Occipital lobe (tissue), 2 donors: ENCODE results near the gene VSIG10. TPM values are rescaled to one million over a fixed set of nuclear protein-coding genes. Genes with fewer than 3 reads are reported as not detected.
A peak's percentile ranks its signal among the peaks of the same experiment; 100 is the strongest.

Experiments
- DNase-seq: peaks from one replicate; lab custom pipeline; 2025; lab: John Stamatoyannopoulos, UW
- total RNA-seq: library from RNA; depleted of rRNA; stranded (reverse); fragments of >200 nt; gene quantifications from one replicate; pipeline ENCODE4 v1.2.3, GENCODE V29; 2014

Gene VSIG10
- total RNA-seq, 1 donor from 2014 or later, result 15.4 TPM

DNA sequence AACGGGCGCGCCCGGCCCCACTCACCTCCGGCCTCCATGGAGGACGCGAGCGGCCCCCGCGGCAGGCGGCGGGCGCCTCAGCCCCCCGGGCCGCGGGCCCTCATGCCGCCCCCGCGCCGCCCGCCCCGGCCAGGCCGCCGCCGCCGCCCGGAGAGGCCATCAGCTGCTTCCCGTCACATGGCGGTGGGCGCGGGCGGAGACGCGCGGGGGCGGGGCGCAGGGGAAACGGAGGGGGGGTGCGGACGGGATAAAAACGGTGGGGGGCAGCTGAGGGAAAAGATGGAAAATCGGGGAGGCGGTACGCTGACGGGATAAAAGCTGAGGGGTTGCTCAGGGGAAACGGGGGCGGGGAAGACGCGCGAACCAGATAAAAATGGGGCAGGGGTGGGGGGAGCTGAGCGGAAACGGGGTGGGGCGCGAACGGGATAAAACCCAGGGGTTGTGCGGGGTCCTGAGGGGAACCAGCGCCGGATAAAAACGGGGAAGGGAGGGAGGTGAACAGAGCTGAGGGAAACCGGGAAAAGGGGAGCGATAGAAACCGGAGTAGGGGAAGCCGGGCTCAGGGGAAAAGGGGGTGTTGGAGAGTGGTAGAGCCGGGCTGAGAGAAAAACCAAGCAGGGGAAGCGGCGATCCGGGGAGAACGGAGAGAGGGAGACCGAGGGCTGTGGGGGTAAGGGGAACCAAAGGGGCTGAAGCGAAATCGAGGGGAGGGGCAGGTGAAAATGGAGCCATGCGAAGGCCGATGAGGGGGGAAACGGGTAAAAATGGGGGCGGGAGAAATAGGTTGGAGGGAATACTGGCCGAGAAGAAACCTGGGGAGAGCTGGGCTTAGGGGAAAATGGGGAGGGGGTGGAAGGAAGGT, 42.6 kb downstream of the VSIG10 start, which contains the start of gene WSB2:
WSB2 (minus strand) TSS at position 169 of the 862 bp plus-strand sequence; CDS start at position 38, 131 bp downstream.
- peak; percentile 73 for DNase-seq

DNA sequence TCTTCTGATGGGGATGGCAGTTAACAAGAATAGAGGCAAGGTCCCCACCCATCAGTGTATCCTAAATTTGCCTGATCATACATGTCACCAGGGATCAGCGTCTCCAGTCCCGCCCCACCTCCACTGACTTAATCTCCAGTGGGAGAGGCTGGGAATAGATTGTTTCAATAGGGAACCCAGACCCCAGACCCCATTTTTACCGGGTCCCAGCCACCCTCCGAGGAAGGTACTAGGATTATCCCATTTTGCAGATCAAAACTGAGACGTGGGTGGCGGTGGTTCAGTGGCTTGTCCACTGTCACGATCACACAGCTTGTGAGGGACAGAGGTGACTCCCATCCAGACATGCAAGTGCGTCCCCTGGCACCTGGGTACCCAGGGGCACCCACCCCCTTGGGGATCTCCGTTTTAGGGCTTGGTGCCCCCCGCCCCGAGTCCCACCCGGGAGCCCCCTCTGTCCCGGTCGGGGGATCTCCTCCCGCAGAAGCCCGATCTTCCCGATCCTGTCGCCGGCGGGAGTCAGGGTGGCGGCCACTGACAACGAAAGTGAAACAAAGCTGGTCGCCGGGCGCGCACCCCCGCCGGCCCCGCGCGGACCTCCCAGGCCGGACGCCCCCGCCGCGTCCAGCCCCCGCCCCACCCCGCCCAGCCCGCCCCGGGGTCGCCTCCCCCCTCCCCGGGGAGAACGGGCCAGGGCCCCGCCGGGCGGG, 43.4 kb downstream of the VSIG10 start:
- DNase-seq, result peak; percentile 35

DNA sequence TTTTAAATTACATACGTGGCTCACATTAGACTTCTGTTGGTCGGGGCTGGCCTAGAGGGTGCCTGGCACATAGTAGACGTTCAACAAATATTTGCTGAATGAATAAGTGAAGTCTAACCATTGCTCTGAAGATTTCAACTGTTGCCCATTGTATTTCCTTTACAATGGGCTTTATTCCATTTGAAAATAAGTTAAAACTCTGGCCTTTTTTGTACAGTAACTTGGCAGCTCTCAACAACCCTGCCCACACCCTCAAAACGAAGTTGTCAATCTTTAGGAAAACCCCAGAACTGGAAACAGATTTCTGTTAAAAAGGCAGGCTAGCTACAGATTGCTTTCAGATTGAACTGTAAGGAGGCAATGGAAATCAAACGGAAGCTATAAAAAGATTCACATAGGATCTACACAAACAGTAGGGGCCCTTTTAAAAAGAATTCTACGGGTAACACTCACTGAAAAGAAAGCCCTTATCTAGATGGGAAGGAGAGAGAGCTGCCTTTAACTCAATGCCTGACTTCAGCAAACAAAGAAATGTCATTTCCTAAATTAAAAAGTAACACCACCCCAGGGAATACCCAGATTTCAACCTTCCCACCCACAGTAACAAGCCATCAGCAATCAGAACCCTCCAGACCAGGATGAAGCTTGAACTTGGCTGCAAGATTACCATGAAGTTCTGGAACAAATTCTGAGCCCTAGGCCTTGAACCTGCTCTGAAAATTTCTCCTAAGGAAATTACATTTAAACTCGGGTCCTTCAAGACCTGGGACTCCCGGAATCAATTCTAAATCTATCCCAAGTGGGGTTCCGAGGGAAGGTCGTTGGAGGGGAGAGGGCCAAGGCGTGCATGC, 44.2 kb downstream of the VSIG10 start:
- DNase-seq, result no peak

- no peak for DNase-seq
Measured at GRCh38 chr12:118058881-118059280, 44.9 kb downstream of the VSIG10 start.

DNA sequence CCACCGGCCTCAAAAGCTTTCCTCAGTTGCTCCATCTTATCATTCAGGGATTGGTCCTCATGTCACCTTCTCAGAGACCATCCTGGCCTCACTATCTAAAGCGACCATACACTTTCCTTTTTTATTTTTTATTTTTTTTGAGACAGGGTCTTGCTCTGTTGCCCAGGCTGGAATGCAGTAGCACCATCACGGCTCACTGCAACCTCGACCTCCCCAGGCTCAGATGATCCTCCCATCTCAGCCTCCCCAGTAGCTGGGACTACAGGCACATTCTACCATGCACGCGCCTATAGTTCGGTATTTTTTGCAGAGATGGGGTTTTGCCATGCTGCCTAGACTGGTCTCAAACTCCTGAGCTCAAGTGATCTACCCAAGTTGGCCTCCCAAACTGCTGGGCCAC, 45.6 kb downstream of the VSIG10 start:
- DNase-seq, result no peak

DNA sequence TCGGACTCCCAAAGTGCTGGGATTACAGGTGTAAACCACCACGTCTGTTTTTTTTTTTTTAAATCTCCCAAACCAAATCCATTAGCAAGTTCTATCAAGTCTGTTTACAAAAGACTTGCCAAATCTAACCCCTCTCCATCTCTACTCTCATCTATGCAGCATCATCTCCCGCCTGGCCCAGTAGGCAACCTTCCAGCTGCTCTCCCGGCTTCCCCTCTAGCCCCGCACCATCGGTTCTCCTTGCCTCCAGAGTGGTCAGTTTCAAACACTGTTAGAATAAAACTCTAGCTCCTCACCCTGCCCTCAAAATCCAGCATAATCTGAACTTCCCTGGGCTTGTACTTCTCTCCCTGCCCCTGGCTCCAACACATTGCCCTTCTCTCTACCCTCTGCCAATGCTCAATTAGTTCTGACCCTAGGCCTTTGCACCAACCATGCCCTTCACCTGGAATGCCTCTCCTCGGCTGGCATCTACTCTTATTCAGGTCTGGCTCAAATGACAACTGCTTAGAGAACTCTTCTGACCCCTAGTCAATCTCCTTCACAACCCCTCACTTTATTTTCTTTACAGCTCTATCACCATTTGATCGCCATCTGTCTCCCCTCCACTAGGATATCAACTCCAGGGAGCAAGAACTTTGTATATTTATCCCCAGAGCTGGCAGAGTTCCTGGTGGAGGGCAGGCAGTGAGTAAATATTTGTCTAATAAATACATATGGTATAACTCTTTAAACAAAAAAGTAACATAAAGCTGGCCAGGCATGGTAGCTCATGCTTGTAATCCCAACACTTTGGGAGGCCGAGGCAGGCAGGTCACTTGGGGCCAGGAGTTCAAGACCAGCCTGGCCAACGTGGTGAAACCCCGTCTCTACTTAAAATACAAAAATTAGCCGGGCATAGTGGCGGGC, 47.7 kb downstream of the VSIG10 start:
- no peak for DNase-seq

GRCh38 chr12:118055144-118055557, 48.7 kb downstream of the VSIG10 start:
- no peak for DNase-seq

- DNase-seq, result no peak
Measured at GRCh38 chr12:118053071-118053985, 50.5 kb downstream of the VSIG10 start.

- peak; percentile 56 for DNase-seq
Measured at GRCh38 chr12:118052324-118053070, 51.3 kb downstream of the VSIG10 start.

GRCh38 chr12:118050972-118051910, 52.6 kb downstream of the VSIG10 start:
- DNase-seq, result no peak

DNA sequence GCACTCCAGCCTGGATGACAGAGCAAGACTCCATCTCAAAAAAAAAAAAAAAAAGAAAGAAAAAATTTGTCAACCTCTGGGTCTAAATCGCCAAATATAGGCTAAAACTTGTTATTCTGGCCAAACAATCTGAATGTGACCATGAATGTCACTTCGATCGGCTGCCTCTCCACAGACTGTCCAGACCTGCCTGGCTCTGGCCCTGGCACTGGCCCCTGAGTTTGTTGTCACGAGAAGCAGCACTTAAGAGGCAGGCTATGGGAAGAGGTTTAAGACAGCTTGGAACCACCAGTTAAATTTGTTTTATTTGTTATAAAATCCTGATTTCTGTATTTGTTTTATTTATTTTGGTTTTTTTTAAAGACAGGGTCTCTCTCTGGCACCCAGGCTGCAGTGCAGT, 57.4 kb downstream of the VSIG10 start:
- DNase-seq, result no peak

GRCh38 chr12:118044577-118044976, 59.2 kb downstream of the VSIG10 start:
- no peak for DNase-seq

DNA sequence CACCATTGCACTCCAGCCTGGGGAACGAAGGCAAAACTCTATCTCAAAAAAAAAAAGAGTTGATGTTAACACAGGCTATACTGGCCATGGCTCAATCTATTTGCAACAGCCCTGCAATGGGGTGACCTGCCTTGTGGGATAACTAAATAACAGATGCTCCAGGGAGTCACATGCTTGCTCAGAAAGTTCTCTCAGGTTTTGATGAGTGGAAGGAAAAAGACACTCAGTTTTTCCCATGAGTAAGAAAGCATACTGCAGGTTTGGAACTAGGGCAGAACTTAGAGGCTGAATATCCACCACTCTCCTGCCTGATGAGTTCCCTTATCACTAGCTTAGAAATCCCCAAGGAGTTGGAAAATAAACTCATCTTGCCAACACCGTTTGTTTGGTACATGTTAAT, 59.7 kb downstream of the VSIG10 start:
- DNase-seq, result no peak

GRCh38 chr12:118042091-118042490, 61.7 kb downstream of the VSIG10 start:
- no peak for DNase-seq

DNA sequence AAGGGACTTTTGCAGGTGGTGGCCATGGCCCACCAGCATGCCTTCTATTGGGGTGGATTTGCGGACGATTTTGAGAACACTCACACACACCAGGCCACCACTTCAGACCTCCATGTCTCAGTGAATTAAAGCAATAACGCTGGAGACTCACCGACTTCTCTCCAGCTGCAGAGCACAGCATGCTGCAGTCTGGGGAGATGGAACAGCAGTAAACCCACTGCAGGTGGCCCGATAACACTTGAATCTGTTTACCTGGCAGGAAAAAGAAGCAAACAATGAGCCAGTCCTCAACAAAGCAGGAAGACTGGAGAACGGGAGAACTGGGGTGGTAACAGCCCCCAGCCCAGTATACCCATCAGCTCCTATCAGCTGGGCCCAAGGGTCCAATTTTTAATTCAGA, 65.7 kb downstream of the VSIG10 start:
- no peak for DNase-seq

DNA sequence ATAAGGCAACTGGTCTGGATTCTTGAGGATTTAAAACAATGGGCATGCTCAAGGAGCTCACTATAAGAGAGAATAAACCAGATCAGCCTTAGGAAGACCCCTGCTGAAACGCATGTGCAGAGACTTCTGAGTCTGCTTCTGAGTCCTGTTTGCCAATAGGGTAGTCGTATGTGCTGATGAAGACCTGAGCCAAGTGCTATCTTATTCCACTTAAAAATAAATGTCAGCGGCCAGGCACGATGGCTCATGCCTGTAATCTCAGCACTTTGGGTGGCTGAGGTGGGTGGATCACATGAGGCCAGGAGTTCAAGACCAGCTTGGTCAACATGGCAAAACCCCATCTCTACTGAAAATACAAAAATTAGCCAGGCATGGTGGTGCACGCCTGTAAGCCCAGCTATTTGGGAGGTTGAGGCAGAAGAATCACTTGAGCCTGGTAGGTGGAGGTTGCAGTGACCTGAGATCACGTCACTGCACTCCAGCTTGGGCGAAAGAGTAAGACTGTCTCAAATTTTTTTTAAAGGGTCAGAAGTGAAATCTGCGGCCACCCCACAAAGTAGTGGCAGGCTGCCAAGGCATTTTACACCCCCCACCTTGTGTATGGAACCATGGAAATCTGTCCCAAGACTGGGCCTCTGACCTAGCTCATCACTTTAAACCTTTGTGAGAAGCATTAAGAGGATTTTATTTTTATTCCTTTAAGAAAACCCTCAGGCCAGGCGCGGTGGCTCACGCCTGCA, 67.0 kb downstream of the VSIG10 start:
- no peak for DNase-seq
